ENCODE data around the gene MED7. TPM values are rescaled to one million over a fixed set of nuclear protein-coding genes. Genes with fewer than 3 reads are reported as not detected.
"Not testable (repeated sequence)": the region's sequence is repeated elsewhere in the genome, so short reads cannot be mapped to it uniquely, and the experiment has no call there.

Gene MED7
- total RNA-seq, 1 donor from 2014 or later, result 16.1 TPM

- ChIA-PET POLR2A (no interaction called here), CTCF (interaction anchor here (1.0 kb wide), 1 partner anchor 67 kb away, joined by 3 read pairs; no protein-coding TSS in a partner anchor)
- intact Hi-C loops (cut with micrococcal nuclease), result no loop called here
- no peaks in the 10 kb centered on the region for H3K9me3 Mint-ChIP-seq
- ATAC-seq (ENCODE audit: low read depth) (no peak), DNase-seq (no peak)
- H3K4me3 Mint-ChIP-seq, result no peak overlapping the region
- no peaks in the 10 kb centered on the region for H3K27me3 Mint-ChIP-seq
- H3K36me3 Mint-ChIP-seq (ENCODE audit: low read depth), result no peaks in the 10 kb centered on the region
- no peak overlapping the region for H3K27ac Mint-ChIP-seq
- H3K4me1 Mint-ChIP-seq, result no peaks in the 10 kb centered on the region
- no peak for TF ChIP-seq CTCF (IDR thresholded peaks at IDR 0.05)
These were observed 43.8 kb upstream of the MED7 start for GRCh38 chr5:157186309-157187045.

- not testable (repeated sequence) for H3K4me1 Mint-ChIP-seq, H3K27ac Mint-ChIP-seq, H3K4me3 Mint-ChIP-seq
These were observed 42.5 kb upstream of the MED7 start for GRCh38 chr5:157185122-157185521.

GRCh38 chr5:157184117-157184670 is 41.5 kb upstream of the MED7 start:
- ATAC-seq (ENCODE audit: low read depth), result no peak
- Mint-ChIP-seq H3K27me3 (no peaks in the 10 kb centered on the region), H3K36me3 (ENCODE audit: low read depth) (no peaks in the 10 kb centered on the region), H3K9me3 (no peaks in the 10 kb centered on the region), H3K4me1 (no peaks in the 10 kb centered on the region), H3K27ac (no peak overlapping the region), H3K4me3 (no peak overlapping the region)
- intact Hi-C loops (cut with micrococcal nuclease), result no loop called here
- DNase-seq, result no peak
- TF ChIP-seq CTCF (IDR thresholded peaks at IDR 0.05), result no peak
- POLR2A ChIA-PET, result no interaction called here
- CTCF ChIA-PET, result no interaction called here

More at GRCh38 chr5:157185122-157185521, 42.5 kb upstream of the MED7 start:
- H3K9me3 Mint-ChIP-seq; H3K27me3 Mint-ChIP-seq; ATAC-seq (ENCODE audit: low read depth); DNase-seq; intact Hi-C loops (cut with micrococcal nuclease); H3K36me3 Mint-ChIP-seq (ENCODE audit: low read depth); POLR2A ChIA-PET; CTCF ChIA-PET: not testable (repeated sequence)

GRCh38 chr5:157182143-157182757 is 39.6 kb upstream of the MED7 start:
- H3K36me3 Mint-ChIP-seq (ENCODE audit: low read depth), result no peaks in the 10 kb centered on the region
- no peak for ATAC-seq (ENCODE audit: low read depth)
- CTCF ChIA-PET, result no interaction called here
- H3K9me3 Mint-ChIP-seq, result no peaks in the 10 kb centered on the region
- no peak overlapping the region for H3K27ac Mint-ChIP-seq
- no peak for DNase-seq
- H3K27me3 Mint-ChIP-seq, result no peaks in the 10 kb centered on the region
- no peaks in the 10 kb centered on the region for H3K4me1 Mint-ChIP-seq
- H3K4me3 Mint-ChIP-seq, result no peak overlapping the region
- TF ChIP-seq CTCF (IDR thresholded peaks at IDR 0.05), result no peak
- intact Hi-C loops (cut with micrococcal nuclease), result no loop called here
- POLR2A ChIA-PET, result no interaction called here

GRCh38 chr5:157180374-157181264 is 38.0 kb upstream of the MED7 start, which contains the start of gene ITK:
ITK (plus strand) TSS chr5:157180840; CDS start chr5:157180978, 138 bp downstream.
- no peak for ATAC-seq (ENCODE audit: low read depth)
- H3K36me3 Mint-ChIP-seq (ENCODE audit: low read depth), result no peaks in the 10 kb centered on the region
- H3K27me3 Mint-ChIP-seq, result no peaks in the 10 kb centered on the region
- H3K4me3 Mint-ChIP-seq, result no peak within 1 kb of the TSS
- intact Hi-C loops (cut with micrococcal nuclease), result no loop called here
- POLR2A ChIA-PET, result no interaction called here
- CTCF ChIA-PET, result no interaction called here
- no peak for TF ChIP-seq CTCF (IDR thresholded peaks at IDR 0.05)
- DNase-seq, result no peak
- no peak within 1 kb of the TSS for H3K27ac Mint-ChIP-seq
- no peaks in the 10 kb centered on the region for H3K4me1 Mint-ChIP-seq
- no peaks in the 10 kb centered on the region for H3K9me3 Mint-ChIP-seq
